IPS-20b (cell line): Measurements from ENCODE around the gene OR1I1.

ENCODE experiments used
- H3K27ac ChIP-seq: one replicate; pipeline ENCODE4 v1.5.1; 2013; ENCODE audit warnings: low read length
- H3K27me3 ChIP-seq: 2 replicates; pipeline ENCODE4 v1.6.1; 2013; ENCODE audit warnings: mild to moderate bottlenecking, low read length, inconsistent platforms; ENCODE audit not compliant: insufficient read depth
- H3K36me3 ChIP-seq: 2 replicates; pipeline ENCODE4 v1.6.1; 2013; ENCODE audit warnings: low read depth, mild to moderate bottlenecking, inconsistent platforms, low read length, moderate library complexity; ENCODE audit not compliant: insufficient read depth
- H3K4me1 ChIP-seq: 2 replicates; pipeline ENCODE4 v1.6.1; 2013; ENCODE audit warnings: mild to moderate bottlenecking, control low read depth, inconsistent platforms, low read length, moderate library complexity; ENCODE audit not compliant: insufficient read depth
- H3K4me3 ChIP-seq: 2 replicates; pipeline ENCODE4 v1.5.1; 2013; ENCODE audit warnings: mild to moderate bottlenecking, low read length, inconsistent platforms
- H3K9ac ChIP-seq: 2 replicates; pipeline ENCODE4 v1.6.1; 2013; ENCODE audit warnings: low read depth, mild to moderate bottlenecking, inconsistent platforms, low read length, moderate library complexity
- H3K9me3 ChIP-seq: 2 replicates; pipeline ENCODE4 v1.6.1; 2013; ENCODE audit warnings: mild to moderate bottlenecking, low read depth, low read length, inconsistent platforms; ENCODE audit not compliant: insufficient read depth

OR1I1 gene

DNA sequence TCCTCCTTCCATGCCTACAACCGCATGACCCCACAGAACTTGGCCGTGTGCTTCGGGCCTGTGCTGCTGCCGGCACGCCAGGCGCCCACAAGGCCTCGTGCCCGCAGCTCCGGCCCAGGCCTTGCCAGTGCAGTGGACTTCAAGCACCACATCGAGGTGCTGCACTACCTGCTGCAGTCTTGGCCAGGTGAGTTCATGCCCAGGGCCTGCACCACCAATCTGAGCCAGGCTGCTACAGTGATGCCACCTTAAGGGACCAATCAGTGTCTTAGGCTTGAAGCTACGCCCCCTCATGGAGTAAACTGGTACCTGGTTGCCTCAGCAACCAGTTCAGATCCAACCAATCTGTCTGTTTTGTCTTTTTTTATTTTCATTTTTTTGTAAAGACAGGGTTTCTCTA is 30.4 kb downstream of the OR1I1 start:
- Histone ChIP-seq H3K9me3 (no peaks in the 10 kb centered on the region), H3K36me3 (peaks cover 81% of the 10 kb centered on the region), H3K9ac (no peak overlapping the region), H3K27ac (no peak overlapping the region), H3K4me3 (no peak overlapping the region), H3K27me3 (no peaks in the 10 kb centered on the region), H3K4me1 (peaks cover 4% of the 10 kb centered on the region; the same call in 1 of the 2 replicates)

- Histone ChIP-seq H3K9me3 (no peaks in the 10 kb centered on the region), H3K4me1 (no peaks in the 10 kb centered on the region), H3K27me3 (no peaks in the 10 kb centered on the region), H3K4me3 (no peak overlapping the region), H3K9ac (no peak overlapping the region), H3K36me3 (peaks cover 92% of the 10 kb centered on the region), H3K27ac (no peak overlapping the region)
Measured at GRCh38 chr19:15113245-15114152, 31.5 kb downstream of the OR1I1 start.

- Histone ChIP-seq H3K4me1 (no peaks in the 10 kb centered on the region), H3K27ac (no peak overlapping the region), H3K9ac (no peak overlapping the region), H3K27me3 (no peaks in the 10 kb centered on the region), H3K36me3 (peaks cover 97% of the 10 kb centered on the region), H3K4me3 (no peak overlapping the region), H3K9me3 (peaks cover 1% of the 10 kb centered on the region; the same call in 1 of the 2 replicates)
Measured at GRCh38 chr19:15114153-15114540, 32.1 kb downstream of the OR1I1 start.

DNA sequence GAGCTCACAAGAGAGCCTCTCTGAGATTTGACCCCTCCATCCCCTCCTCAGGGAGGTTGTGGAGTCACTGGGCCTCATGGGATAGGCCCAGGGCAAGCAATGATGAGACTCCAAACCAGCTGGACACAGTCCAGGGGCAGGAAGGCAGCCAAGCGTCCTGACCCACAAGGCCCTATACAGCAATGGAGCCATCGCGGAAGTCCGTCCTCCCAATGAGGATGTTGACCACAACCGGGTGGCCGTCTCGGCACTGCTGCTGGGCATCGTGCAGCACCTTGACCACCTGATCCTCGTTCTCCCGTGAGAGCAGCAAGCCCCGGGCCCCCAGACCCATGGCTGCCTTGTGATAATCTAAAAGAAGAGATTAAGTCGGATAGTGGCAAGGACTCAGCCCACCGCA is 33.1 kb downstream of the OR1I1 start:
- Histone ChIP-seq H3K36me3 (peaks cover 100% of the 10 kb centered on the region), H3K27ac (no peak overlapping the region), H3K9ac (no peak overlapping the region), H3K4me3 (no peak overlapping the region), H3K9me3 (peaks cover 2% of the 10 kb centered on the region; the same call in 1 of the 2 replicates), H3K4me1 (no peaks in the 10 kb centered on the region), H3K27me3 (no peaks in the 10 kb centered on the region)

DNA sequence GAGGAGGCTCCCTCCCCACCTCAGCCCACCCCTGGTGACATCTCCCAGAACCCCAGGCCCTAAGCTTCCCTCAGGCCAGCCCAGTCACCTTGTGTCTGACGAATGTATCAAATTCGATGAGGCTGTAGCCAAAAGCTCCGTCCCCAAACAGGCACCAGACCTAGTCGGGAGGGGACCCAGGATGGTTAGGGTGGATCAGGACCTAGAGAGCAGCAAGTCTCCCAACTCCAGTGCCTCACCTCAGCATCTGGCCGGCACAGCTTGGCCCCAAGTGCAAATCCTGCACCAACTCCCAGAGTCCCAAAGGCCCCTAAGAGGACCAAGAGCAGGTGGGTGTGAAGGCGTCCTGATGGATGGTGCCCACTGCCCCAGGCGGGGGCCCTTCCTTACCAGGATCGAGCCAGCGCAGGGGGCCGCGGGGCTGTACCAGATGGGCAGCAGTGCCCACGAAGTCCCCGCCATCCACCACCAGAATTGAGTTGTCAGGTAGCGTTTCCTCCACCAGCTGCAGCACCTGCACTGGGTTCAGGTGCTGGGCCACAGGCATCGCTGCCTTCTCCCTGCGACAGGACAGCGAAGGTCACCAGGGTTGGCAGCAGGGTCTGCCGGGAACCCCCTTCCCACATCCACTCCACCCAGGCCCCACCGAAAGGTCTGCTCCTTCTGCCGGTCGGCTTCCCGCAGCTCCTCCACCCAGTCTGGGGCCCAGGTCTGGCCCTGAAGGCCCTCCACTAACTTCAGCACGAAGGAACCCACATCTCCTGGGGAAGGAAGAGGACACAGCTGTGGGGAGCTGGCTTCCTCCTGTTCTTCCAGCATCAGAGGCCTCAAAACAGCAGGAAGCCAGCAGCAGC is 34.0 kb downstream of the OR1I1 start:
- H3K9me3 ChIP-seq: peaks cover 2% of the 10 kb centered on the region; the same call in 1 of the 2 replicates
- no peaks in the 10 kb centered on the region for H3K4me1 ChIP-seq
- no peak overlapping the region for H3K27ac ChIP-seq
- no peaks in the 10 kb centered on the region for H3K27me3 ChIP-seq
- H3K36me3 ChIP-seq: peaks cover 100% of the 10 kb centered on the region
- no peak overlapping the region for H3K4me3 ChIP-seq
- H3K9ac ChIP-seq: no peak overlapping the region

DNA sequence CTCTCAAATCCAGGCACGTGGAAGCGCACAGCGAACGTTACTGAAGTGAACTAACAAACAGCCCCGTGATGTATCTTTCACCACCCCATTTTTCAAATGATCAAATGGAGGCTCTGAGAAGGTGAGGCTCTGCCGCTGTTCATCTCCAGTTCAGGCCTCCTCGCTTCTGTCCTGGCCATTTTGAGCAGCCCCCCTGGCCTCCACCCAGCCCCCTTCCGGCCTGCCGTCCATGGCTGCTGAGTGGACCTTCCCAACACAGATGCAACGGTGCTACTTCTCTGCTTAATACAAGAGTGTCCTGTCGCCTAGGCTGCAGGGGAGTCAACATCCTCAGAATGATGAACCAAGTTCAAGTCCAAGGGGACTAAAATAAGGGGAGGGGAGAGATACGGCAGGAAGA is 34.8 kb downstream of the OR1I1 start:
- peaks cover 2% of the 10 kb centered on the region; the same call in 1 of the 2 replicates for H3K9me3 ChIP-seq
- H3K4me3 ChIP-seq: no peak overlapping the region
- H3K4me1 ChIP-seq: no peaks in the 10 kb centered on the region
- H3K27ac ChIP-seq: no peak overlapping the region
- H3K27me3 ChIP-seq: no peaks in the 10 kb centered on the region
- H3K36me3 ChIP-seq: peaks cover 94% of the 10 kb centered on the region
- H3K9ac ChIP-seq: no peak overlapping the region

- Histone ChIP-seq H3K4me1 (no peaks in the 10 kb centered on the region), H3K36me3 (peaks cover 90% of the 10 kb centered on the region), H3K9ac (no peak overlapping the region), H3K27me3 (no peaks in the 10 kb centered on the region), H3K27ac (no peak overlapping the region), H3K9me3 (peaks cover 2% of the 10 kb centered on the region; the same call in 1 of the 2 replicates), H3K4me3 (no peak overlapping the region)
Measured at GRCh38 chr19:15118248-15118647, 36.2 kb downstream of the OR1I1 start.

GRCh38 chr19:15118789-15119494 is 36.9 kb downstream of the OR1I1 start:
- Histone ChIP-seq H3K4me3 (no peak overlapping the region), H3K9me3 (peaks cover 2% of the 10 kb centered on the region; the same call in 1 of the 2 replicates), H3K27ac (no peak overlapping the region), H3K27me3 (no peaks in the 10 kb centered on the region), H3K4me1 (peaks cover under 1% of the 10 kb centered on the region; the same call in 1 of the 2 replicates), H3K9ac (no peak overlapping the region), H3K36me3 (peaks cover 83% of the 10 kb centered on the region)

DNA sequence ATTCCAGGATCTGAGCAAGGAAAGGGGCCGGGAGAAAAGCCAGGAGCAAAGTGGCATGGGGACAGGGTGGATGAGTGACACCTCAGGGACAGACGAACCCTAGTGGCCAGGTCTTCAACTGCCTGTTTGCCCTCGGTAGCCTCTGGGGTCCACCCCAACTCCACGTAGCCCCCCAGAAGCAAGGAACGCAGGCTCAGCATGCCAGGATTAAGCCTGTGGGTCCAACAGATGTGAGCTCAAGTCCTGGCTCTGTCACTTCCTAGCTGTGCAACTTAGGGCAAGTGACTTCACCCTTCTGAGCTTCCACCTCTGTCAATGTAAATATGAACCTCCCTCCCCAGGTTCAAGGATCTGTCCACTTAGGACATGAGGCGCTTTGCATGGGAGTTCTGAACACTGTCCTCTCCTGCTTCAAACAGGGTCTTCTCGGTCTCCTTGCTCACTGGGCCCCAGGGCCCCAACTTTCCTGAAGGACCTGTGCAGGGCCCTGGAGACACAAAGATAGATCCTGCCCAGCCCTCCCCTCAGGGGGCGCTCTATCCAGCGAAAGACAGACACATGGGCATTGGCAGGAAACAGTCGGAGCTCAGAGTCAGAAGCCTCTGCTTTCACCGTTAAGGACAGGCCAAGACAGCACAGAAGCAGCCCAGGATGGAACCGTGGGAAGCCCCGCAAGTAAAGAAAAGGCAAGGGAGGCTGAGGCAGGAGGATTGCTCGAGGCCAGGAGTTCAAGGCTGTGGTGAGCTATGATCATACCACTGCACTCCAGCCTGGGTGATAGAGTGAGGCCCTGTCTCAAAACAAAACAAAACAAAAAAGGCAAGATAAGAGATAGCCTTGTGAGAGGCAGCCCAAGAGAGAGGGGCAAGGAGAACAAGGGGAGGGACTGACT is 38.4 kb downstream of the OR1I1 start:
- Histone ChIP-seq H3K4me3 (no peak overlapping the region), H3K9me3 (peaks cover 2% of the 10 kb centered on the region; the same call in 1 of the 2 replicates), H3K27ac (no peak overlapping the region), H3K27me3 (no peaks in the 10 kb centered on the region), H3K9ac (no peak overlapping the region), H3K4me1 (peaks cover 8% of the 10 kb centered on the region; the same call in 1 of the 2 replicates), H3K36me3 (peaks cover 68% of the 10 kb centered on the region)

GRCh38 chr19:15122331-15123030 is 40.5 kb downstream of the OR1I1 start:
- H3K4me1 ChIP-seq: peaks cover 8% of the 10 kb centered on the region; the same call in 1 of the 2 replicates
- no peak overlapping the region for H3K4me3 ChIP-seq
- H3K27me3 ChIP-seq: no peaks in the 10 kb centered on the region
- H3K36me3 ChIP-seq: peaks cover 47% of the 10 kb centered on the region
- H3K27ac ChIP-seq: no peak overlapping the region
- no peak overlapping the region for H3K9ac ChIP-seq
- H3K9me3 ChIP-seq: peaks cover 2% of the 10 kb centered on the region; the same call in 1 of the 2 replicates
